A172 (cell line): Measurements from ENCODE around the gene PERM1. TPM values are rescaled to one million over a fixed set of nuclear protein-coding genes. Genes with fewer than 3 reads are reported as not detected.
A peak's percentile ranks its signal among the peaks of the same experiment; 100 is the strongest.

Experiments
- DNase-seq: peaks from one replicate; pipeline ENCODE4 v3.0.0-alpha.2; 2015; ENCODE audit warnings: low spot score
- total RNA-seq: library from RNA; depleted of rRNA; stranded (reverse); fragments of >200 nt; shearing (Covaris generic); gene quantifications from 2 replicates; pipeline ENCODE4 v1.2.3, GENCODE V29; 2014

The PERM1 gene
- total RNA-seq, 1 experiment from 2014 or later: not detected

GRCh38 chr1:964691-965525, 17.0 kb downstream of the PERM1 start:
- no peak for DNase-seq

GRCh38 chr1:963746-964525, 18.0 kb downstream of the PERM1 start:
- no peak for DNase-seq

GRCh38 chr1:963301-963651, 18.6 kb downstream of the PERM1 start:
- DNase-seq: no peak

- DNase-seq: no peak
Measured at GRCh38 chr1:962381-963300, 19.3 kb downstream of the PERM1 start.

GRCh38 chr1:961132-961669, 20.7 kb downstream of the PERM1 start:
- DNase-seq: no peak

- no peak for DNase-seq
Measured at GRCh38 chr1:960363-961131, 21.3 kb downstream of the PERM1 start, which contains the start of gene KLHL17. TSS of gene KLHL17 (plus strand) at chr1:960584. CDS start at chr1:960694, 110 bp downstream.

GRCh38 chr1:959731-960362, 22.0 kb downstream of the PERM1 start:
- no peak for DNase-seq

GRCh38 chr1:958823-959730, 22.8 kb downstream of the PERM1 start, which contains the start of gene NOC2L:
TSS of gene NOC2L (minus strand) at chr1:959256. CDS start at chr1:959240, 16 bp downstream.
- DNase-seq: peak; percentile 47

GRCh38 chr1:956636-957035, 25.3 kb downstream of the PERM1 start:
- DNase-seq: no peak

GRCh38 chr1:955474-955873, 26.4 kb downstream of the PERM1 start:
- DNase-seq: no peak

- no peak for DNase-seq
Measured at GRCh38 chr1:954927-955326, 27.0 kb downstream of the PERM1 start.

- DNase-seq: no peak
Measured at GRCh38 chr1:953524-954320, 28.2 kb downstream of the PERM1 start.

GRCh38 chr1:952603-953002, 29.3 kb downstream of the PERM1 start:
- DNase-seq: no peak

- no peak for DNase-seq
Measured at GRCh38 chr1:952201-952600, 29.7 kb downstream of the PERM1 start.

- no peak for DNase-seq
Measured at GRCh38 chr1:951364-951763, 30.5 kb downstream of the PERM1 start.

GRCh38 chr1:950881-951280, 31.0 kb downstream of the PERM1 start:
- no peak for DNase-seq

GRCh38 chr1:950268-950667, 31.6 kb downstream of the PERM1 start:
- no peak for DNase-seq

GRCh38 chr1:947958-948357, 33.9 kb downstream of the PERM1 start:
- no peak for DNase-seq
